GM19238 (cell line): Measurements from ENCODE around the gene TMSB4X.
"Not testable (repeated sequence)": the region's sequence is repeated elsewhere in the genome, so short reads cannot be mapped to it uniquely, and the experiment has no call there.

Experiments
- DNase-seq: peaks from one replicate; pipeline ENCODE4 v3.0.0; 2011; ENCODE audit warnings: low spot score; ENCODE audit not compliant: insufficient read length

Gene TMSB4X

GRCh38 chrX:12994321-12994720 lies 19.4 kb downstream of the TMSB4X start:
- no peak for DNase-seq

GRCh38 chrX:12996934-12997435 lies 22.1 kb downstream of the TMSB4X start:
- no peak for DNase-seq

GRCh38 chrX:12997906-12998687 lies 23.2 kb downstream of the TMSB4X start:
- no peak for DNase-seq

GRCh38 chrX:12999422-12999821 lies 24.5 kb downstream of the TMSB4X start:
- no peak for DNase-seq

- DNase-seq, result no peak
Measured at GRCh38 chrX:13000301-13000811, 25.4 kb downstream of the TMSB4X start.

GRCh38 chrX:13001097-13001496 lies 26.2 kb downstream of the TMSB4X start:
- no peak for DNase-seq

- DNase-seq, result no peak
Measured at GRCh38 chrX:13001961-13002671, 27.2 kb downstream of the TMSB4X start.

GRCh38 chrX:13005661-13006473 lies 31.0 kb downstream of the TMSB4X start:
- no peak for DNase-seq

- DNase-seq, result no peak
Measured at GRCh38 chrX:13007519-13008188, 32.7 kb downstream of the TMSB4X start.

GRCh38 chrX:13008189-13008533 lies 33.3 kb downstream of the TMSB4X start:
- no peak for DNase-seq

GRCh38 chrX:13008851-13009250 lies 33.9 kb downstream of the TMSB4X start:
- DNase-seq, result no peak

GRCh38 chrX:13009273-13009672 lies 34.4 kb downstream of the TMSB4X start:
- DNase-seq, result no peak

GRCh38 chrX:13009844-13010243 lies 34.9 kb downstream of the TMSB4X start:
- no peak for DNase-seq

- no peak for DNase-seq
Measured at GRCh38 chrX:13010546-13010945, 35.6 kb downstream of the TMSB4X start.

GRCh38 chrX:13013363-13014110 lies 38.6 kb downstream of the TMSB4X start:
- DNase-seq, result no peak

GRCh38 chrX:13014111-13015096 lies 39.5 kb downstream of the TMSB4X start:
- no peak for DNase-seq

- no peak for DNase-seq
Measured at GRCh38 chrX:13015536-13016236, 40.8 kb downstream of the TMSB4X start.

- not testable (repeated sequence) for DNase-seq
Measured at GRCh38 chrX:13016731-13017130, 41.8 kb downstream of the TMSB4X start.

- DNase-seq, result no peak
Measured at GRCh38 chrX:13022926-13023325, 48.0 kb downstream of the TMSB4X start.
